Mammary microvascular endothelial cell (primary cell): ENCODE measurements around the gene ZNF488. TPM values are rescaled to one million over a fixed set of nuclear protein-coding genes. Genes with fewer than 3 reads are reported as not detected.

Experiments
- total RNA-seq: library from RNA; depleted of rRNA; stranded (reverse); fragments of >200 nt; gene quantifications from 2 replicates; pipeline ENCODE4 v1.2.3, GENCODE V29; 2015

ZNF488 gene
- 0.07 and 0.15 TPM in 2 replicates for total RNA-seq

DNA sequence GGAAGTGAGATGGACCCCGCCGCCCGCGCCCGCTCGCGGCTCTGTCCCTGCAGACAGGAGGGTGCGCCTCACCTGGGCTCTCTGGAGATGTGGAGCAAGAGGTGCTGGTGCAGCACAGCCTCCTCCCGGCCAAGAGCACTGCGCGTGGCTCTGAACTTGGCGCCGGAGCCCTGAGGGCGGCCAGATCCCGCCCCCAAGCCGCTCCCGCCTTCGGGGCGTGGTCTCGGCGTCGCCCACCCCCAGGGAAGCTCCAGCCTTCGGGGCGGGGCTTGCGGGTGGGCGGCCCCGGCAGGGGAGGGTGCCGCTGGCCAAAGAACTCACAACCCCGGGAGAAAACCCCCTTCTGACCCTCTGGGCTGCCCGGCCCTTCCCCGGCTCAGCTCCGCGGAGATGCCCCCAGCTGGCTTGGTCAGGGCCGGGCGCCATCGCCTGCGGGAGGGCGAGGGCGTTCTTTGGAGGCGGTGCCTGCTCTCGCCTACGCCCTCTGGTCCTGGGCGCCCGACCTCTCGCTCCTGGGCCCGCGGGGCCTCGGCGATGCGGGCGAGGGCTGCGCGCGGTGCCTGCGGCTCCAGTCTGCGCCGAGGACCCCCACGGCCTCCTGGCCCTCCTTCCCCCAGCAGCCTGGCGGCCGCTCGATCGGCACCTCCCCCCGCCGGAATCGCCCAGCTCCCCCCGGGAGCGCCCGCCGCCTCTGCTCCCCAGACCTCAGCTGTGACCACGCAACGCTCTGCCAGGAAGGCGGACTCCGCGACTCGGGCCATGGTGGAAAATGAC, at the start of gene ZNF488:
TSS of gene ZNF488 (minus strand) at position 146 of the 774 bp plus-strand sequence. CDS start 15,464 bp downstream, outside the sequence.

DNA sequence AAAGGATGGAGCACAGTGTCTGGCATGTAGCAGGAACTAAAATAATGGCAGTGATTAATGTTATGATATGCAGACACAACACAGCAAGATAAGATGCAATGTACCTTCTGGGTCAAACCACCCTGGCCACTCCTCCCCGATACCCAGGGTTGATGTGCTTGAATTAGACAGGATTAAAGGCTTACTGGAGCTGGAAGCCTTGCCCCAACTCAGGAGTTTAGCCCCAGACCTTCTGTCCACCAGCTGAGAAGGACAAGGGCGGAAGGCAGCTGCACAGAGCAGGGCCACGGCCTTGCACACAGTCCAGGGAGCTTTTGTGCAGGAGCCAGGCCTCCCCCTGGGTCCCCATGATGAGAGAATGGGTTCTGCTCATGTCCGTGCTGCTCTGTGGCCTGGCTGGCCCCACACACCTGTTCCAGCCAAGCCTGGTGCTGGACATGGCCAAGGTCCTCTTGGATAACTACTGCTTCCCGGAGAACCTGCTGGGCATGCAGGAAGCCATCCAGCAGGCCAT, 35.9 kb downstream of the ZNF488 start, which contains the start of gene RBP3:
TSS of gene RBP3 (plus strand) at position 226 of the 514 bp plus-strand sequence. CDS start at position 348, 122 bp downstream.

DNA sequence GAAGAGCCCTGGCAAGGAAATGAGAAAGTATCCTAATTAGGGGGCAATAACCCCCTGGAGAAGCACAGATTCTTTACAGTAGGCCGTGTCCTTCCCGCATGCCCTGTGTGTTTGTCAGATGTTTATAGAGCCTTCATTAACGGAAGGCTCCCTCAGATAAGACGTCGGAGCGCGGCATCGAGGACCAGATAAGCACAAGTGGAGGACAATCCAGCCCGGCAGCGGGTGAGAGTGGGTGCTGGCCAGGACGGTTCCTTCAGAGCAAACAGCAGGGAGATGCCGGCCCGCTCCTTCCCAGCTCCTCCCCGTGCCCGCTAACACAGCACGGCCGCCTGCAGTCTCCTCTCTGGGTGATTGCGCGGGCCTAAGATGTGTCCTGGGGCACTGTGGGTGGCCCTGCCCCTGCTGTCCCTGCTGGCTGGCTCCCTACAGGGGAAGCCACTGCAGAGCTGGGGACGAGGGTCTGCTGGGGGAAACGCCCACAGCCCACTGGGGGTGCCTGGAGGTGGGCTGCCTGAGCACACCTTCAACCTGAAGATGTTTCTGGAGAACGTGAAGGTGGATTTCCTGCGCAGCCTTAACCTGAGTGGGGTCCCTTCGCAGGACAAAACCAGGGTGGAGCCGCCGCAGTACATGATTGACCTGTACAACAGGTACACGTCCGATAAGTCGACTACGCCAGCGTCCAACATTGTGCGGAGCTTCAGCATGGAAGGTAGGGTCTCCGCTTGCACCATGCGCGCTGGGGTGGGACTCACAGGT, 61.6 kb downstream of the ZNF488 start, which contains the start of gene GDF2:
TSS of gene GDF2 (plus strand) at position 155 of the 762 bp plus-strand sequence. CDS start at position 370, 215 bp downstream.

Other genes with a start within 250 kb of the ZNF488 start
- not detected in 2 replicates for gene GDF10, start 84.1 kb downstream of the ZNF488 start, total RNA-seq
- not detected in 2 replicates for gene GDF2, start 61.8 kb downstream of the ZNF488 start, total RNA-seq
- not detected in 2 replicates for gene RBP3, start 35.9 kb downstream of the ZNF488 start, total RNA-seq
- gene ANXA8, start 99.8 kb upstream of the ZNF488 start, total RNA-seq, result not detected in 2 replicates
- gene FAM25G, start 107.4 kb upstream of the ZNF488 start, total RNA-seq, result not detected in 2 replicates
- 1.3 and 1.8 TPM in 2 replicates for gene AGAP9, start 139.3 kb upstream of the ZNF488 start, total RNA-seq